ENCODE results near the gene DCAKD. TPM values are rescaled to one million over a fixed set of nuclear protein-coding genes. Genes with fewer than 3 reads are reported as not detected.

The DCAKD gene
- total RNA-seq, 3 donors from 2014 or later (not counting 1 experiment from before 2014, with no cell fraction given): 15.4 to 21.4 (median 21.1) TPM

DNA sequence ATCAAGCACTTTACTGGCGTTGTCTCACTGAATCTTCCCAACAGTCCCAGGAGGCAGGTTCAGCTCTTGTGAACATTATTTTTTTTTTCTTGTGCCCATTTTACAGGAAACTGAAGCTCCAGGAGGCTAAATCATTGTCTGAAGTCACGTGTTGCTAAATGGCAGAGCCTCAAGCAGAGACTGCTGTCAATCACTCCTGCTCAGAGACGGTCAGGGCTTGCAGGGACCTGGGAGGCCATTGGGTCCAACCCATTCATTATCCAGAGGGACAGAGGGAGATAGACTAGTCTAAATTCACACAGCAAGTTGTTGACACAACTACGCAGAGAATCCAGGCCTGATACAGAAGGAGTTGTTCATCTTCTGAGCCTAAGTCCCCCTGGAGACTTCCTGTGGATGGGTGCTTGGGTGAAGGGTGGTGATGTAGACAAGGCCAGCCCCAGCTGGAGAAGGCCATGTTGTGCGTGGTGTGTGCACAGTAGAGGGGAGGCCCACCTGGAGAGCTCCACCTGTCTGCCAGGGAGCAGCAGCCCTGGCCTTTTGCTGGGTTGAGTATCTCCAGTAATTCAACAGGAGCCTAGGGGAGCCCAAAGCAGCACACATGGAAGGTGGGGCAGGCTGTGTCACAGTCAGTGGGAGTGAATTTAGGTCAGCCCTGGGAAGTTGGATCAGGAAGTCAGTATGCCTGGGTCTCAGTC, 59.0 kb downstream of the DCAKD start:
- Histone ChIP-seq H3K36me3 (ENCODE audit: control insufficient read depth, insufficient read depth, low read length) (no peaks in the 10 kb centered on the region), H3K4me3 (ENCODE audit: low read length) (no peak overlapping the region), H3K4me1 (ENCODE audit: control insufficient read depth, insufficient read depth, low read length) (peaks cover 3% of the 10 kb centered on the region), H3K27ac (ENCODE audit: low read length) (no peak overlapping the region), H3K9me3 (ENCODE audit: control insufficient read depth, insufficient read depth, low read length) (no peaks in the 10 kb centered on the region), H3K27me3 (ENCODE audit: control insufficient read depth, insufficient read depth, low read length) (peaks cover 13% of the 10 kb centered on the region)
- ATAC-seq (no peak), DNase-seq (no peak)
- Mint-ChIP-seq H3K9me3 (no peaks in the 10 kb centered on the region), H3K36me3 (no peaks in the 10 kb centered on the region), H3K4me1 (no peaks in the 10 kb centered on the region), H3K27me3 (ENCODE audit: low read depth in 2 of 2) (peaks cover 35 to 51% of the 10 kb centered on the region in 2 donors), H3K27ac (no peak overlapping the region), H3K4me3 (no peak overlapping the region)
- TF ChIP-seq, protein P1, sequence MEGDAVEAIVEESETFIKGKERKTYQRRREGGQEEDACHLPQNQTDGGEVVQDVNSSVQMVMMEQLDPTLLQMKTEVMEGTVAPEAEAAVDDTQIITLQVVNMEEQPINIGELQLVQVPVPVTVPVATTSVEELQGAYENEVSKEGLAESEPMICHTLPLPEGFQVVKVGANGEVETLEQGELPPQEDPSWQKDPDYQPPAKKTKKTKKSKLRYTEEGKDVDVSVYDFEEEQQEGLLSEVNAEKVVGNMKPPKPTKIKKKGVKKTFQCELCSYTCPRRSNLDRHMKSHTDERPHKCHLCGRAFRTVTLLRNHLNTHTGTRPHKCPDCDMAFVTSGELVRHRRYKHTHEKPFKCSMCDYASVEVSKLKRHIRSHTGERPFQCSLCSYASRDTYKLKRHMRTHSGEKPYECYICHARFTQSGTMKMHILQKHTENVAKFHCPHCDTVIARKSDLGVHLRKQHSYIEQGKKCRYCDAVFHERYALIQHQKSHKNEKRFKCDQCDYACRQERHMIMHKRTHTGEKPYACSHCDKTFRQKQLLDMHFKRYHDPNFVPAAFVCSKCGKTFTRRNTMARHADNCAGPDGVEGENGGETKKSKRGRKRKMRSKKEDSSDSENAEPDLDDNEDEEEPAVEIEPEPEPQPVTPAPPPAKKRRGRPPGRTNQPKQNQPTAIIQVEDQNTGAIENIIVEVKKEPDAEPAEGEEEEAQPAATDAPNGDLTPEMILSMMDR (IDR thresholded peaks at IDR 0.05): no peak
- intact Hi-C loops (cut with micrococcal nuclease): no loop called here
- 87% methylated on average over 5 of the region's 5 CpGs for WGBS (ENCODE audit: insufficient coverage)

DNA sequence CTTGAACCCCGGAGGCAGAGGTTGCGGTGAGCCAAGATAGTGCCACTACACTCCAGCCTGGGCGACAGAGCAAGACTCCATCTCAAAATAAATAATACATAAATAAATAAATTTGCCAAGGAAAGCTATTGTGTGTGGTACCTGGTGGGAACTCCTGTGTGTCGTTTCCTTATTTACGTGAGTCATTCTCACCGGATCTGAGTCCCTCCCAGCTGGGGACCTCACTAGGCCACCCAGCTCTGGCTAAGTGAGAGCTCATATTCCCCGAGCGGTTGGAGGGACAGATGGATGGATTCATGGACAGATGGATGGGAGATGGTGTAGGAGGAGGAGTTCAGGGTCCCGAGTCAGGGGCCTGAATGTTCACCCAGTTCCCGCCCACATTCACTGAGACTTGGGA, 60.4 kb downstream of the DCAKD start:
- intact Hi-C loops (cut with micrococcal nuclease): no loop called here
- Mint-ChIP-seq H3K4me1 (no peaks in the 10 kb centered on the region), H3K27ac (no peak overlapping the region), H3K27me3 (ENCODE audit: low read depth in 2 of 2) (peaks cover 32 to 44% of the 10 kb centered on the region in 2 donors), H3K36me3 (no peaks in the 10 kb centered on the region), H3K4me3 (no peak overlapping the region), H3K9me3 (no peaks in the 10 kb centered on the region)
- Histone ChIP-seq H3K4me1 (ENCODE audit: control insufficient read depth, insufficient read depth, low read length) (peaks cover 5% of the 10 kb centered on the region), H3K27ac (ENCODE audit: low read length) (no peak overlapping the region), H3K4me3 (ENCODE audit: low read length) (no peak overlapping the region), H3K36me3 (ENCODE audit: control insufficient read depth, insufficient read depth, low read length) (no peaks in the 10 kb centered on the region), H3K9me3 (ENCODE audit: control insufficient read depth, insufficient read depth, low read length) (no peaks in the 10 kb centered on the region), H3K27me3 (ENCODE audit: control insufficient read depth, insufficient read depth, low read length) (peaks cover 23% of the 10 kb centered on the region)
- TF ChIP-seq, protein P1 (IDR thresholded peaks at IDR 0.05): no peak
- no peak for DNase-seq
- ATAC-seq: no peak
- WGBS (ENCODE audit: insufficient coverage): 85% methylated on average over 8 of the region's 10 CpGs

DNA sequence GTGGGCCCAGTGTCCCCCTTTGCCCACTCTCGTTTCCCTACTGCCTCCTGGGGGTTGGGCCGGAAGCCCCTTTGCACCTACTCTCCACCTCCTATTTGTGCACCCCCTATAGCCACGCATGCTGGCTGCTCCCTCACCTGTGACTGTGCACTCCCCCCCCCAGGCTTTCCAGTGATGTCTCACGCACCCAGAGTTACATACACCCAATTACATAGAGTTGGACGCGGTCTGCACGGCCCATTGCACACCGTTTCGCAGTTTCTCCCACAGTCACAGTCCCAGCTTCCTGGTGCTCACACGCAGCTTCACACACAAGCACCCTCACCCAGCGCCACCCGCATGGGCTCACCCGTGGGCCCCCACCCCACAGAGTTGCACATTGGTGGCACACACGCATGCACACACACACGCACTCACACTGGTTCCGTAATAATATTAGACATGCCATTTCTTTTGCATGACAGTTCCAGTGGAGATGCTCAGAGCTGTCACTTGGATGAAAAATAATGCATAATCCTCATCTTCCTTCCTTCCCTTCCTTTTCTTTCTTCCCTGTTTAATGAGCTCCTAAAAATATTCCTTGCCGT, 61.8 kb downstream of the DCAKD start:
- Mint-ChIP-seq H3K4me3 (no peak overlapping the region), H3K27me3 (ENCODE audit: low read depth in 2 of 2) (peaks cover 31 to 41% of the 10 kb centered on the region in 2 donors), H3K36me3 (no peaks in the 10 kb centered on the region), H3K27ac (no peak overlapping the region), H3K4me1 (no peaks in the 10 kb centered on the region), H3K9me3 (no peaks in the 10 kb centered on the region)
- Histone ChIP-seq H3K27ac (ENCODE audit: low read length) (no peak overlapping the region), H3K9me3 (ENCODE audit: control insufficient read depth, insufficient read depth, low read length) (no peaks in the 10 kb centered on the region), H3K27me3 (ENCODE audit: control insufficient read depth, insufficient read depth, low read length) (peaks cover 23% of the 10 kb centered on the region), H3K4me1 (ENCODE audit: control insufficient read depth, insufficient read depth, low read length) (peaks cover 5% of the 10 kb centered on the region), H3K36me3 (ENCODE audit: control insufficient read depth, insufficient read depth, low read length) (no peaks in the 10 kb centered on the region), H3K4me3 (ENCODE audit: low read length) (no peak overlapping the region)
- ATAC-seq (no peak), DNase-seq (no peak)
- TF ChIP-seq, protein P1 (IDR thresholded peaks at IDR 0.05): no peak
- WGBS (ENCODE audit: insufficient coverage): 84% methylated on average over 17 of the region's 17 CpGs
- intact Hi-C loops (cut with micrococcal nuclease): no loop called here

Measured in natural killer cell (primary cell).